Fibroblast of the aortic adventitia (primary cell): Measurements from ENCODE around the gene BAX. TPM values are rescaled to one million over a fixed set of nuclear protein-coding genes. Genes with fewer than 3 reads are reported as not detected.

Source experiments
- DNase-seq: peaks from one replicate; pipeline ENCODE4 v3.0.0-alpha.2; 2010; ENCODE audit warnings: low read depth
- H3K4me3 ChIP-seq: 2 replicates; pipeline ENCODE4 v1.5.1; 2011; ENCODE audit warnings: low read depth, mild to moderate bottlenecking, control low read depth, low read length, moderate library complexity
- CTCF ChIP-seq: IDR thresholded peaks from 2 replicates; pipeline ENCODE4 v1.5.1; 2011; ENCODE audit warnings: mild to moderate bottlenecking, low read length, control low read depth, inconsistent platforms; ENCODE audit not compliant: insufficient read depth
- total RNA-seq: library from RNA; depleted of rRNA; stranded (reverse); fragments of >200 nt; gene quantifications from 2 replicates; pipeline ENCODE4 v1.2.3, GENCODE V29; 2012; ENCODE audit warnings: low replicate concordance

The BAX gene
- total RNA-seq, 1 donor = 45.8 TPM

GRCh38 chr19:48934837-48935236 lies 19.8 kb upstream of the BAX start:
- DNase-seq = no peak
- no peak overlapping the region for H3K4me3 ChIP-seq
- no peak for TF ChIP-seq CTCF

- TF ChIP-seq CTCF = no peak
- DNase-seq = no peak
- H3K4me3 ChIP-seq = no peak overlapping the region
Measured at GRCh38 chr19:48935864-48936263, 18.8 kb upstream of the BAX start.

- no peak for TF ChIP-seq CTCF
- DNase-seq = no peak
- no peak overlapping the region for H3K4me3 ChIP-seq
Measured at GRCh38 chr19:48938256-48938655, 16.4 kb upstream of the BAX start.

GRCh38 chr19:48940902-48941301 lies 13.8 kb upstream of the BAX start:
- DNase-seq = no peak
- no peak for TF ChIP-seq CTCF
- no peak overlapping the region for H3K4me3 ChIP-seq

- no peak for DNase-seq
- no peak for TF ChIP-seq CTCF
Measured at GRCh38 chr19:48943081-48943480, 11.6 kb upstream of the BAX start.

GRCh38 chr19:48945415-48945814 lies 9.3 kb upstream of the BAX start:
- DNase-seq = no peak
- no peak overlapping the region for H3K4me3 ChIP-seq
- no peak for TF ChIP-seq CTCF

More at GRCh38 chr19:48943081-48943480, 11.6 kb upstream of the BAX start:
- H3K4me3 ChIP-seq = no peak overlapping the region

GRCh38 chr19:48945817-48946216 lies 8.9 kb upstream of the BAX start:
- no peak overlapping the region for H3K4me3 ChIP-seq
- TF ChIP-seq CTCF = no peak
- DNase-seq = no peak
